ENCODE measurements around the gene LRRC8C.
"Not testable (repeated sequence)": the region's sequence is repeated elsewhere in the genome, so short reads cannot be mapped to it uniquely, and the experiment has no call there.

Gene LRRC8C

GRCh38 chr1:89608319-89608983 is 24.5 kb upstream of the LRRC8C start:
- DNase-seq: no peak

GRCh38 chr1:89608984-89609725 is 23.8 kb upstream of the LRRC8C start:
- DNase-seq: no peak

GRCh38 chr1:89609781-89610456 is 23.0 kb upstream of the LRRC8C start:
- DNase-seq: no peak

- no peak for DNase-seq
Measured at GRCh38 chr1:89610457-89611011, 22.4 kb upstream of the LRRC8C start.

GRCh38 chr1:89611721-89612120 is 21.2 kb upstream of the LRRC8C start:
- no peak for DNase-seq

- no peak for DNase-seq
Measured at GRCh38 chr1:89613928-89614327, 19.0 kb upstream of the LRRC8C start.

GRCh38 chr1:89615676-89616598 is 17.0 kb upstream of the LRRC8C start:
- DNase-seq: no peak

- no peak for DNase-seq
Measured at GRCh38 chr1:89616844-89617627, 15.9 kb upstream of the LRRC8C start.

- no peak for DNase-seq
Measured at GRCh38 chr1:89620664-89621063, 12.3 kb upstream of the LRRC8C start.

- DNase-seq: no peak
Measured at GRCh38 chr1:89622895-89623294, 10.0 kb upstream of the LRRC8C start.

GRCh38 chr1:89624314-89624713 is 8.6 kb upstream of the LRRC8C start:
- DNase-seq: no peak

GRCh38 chr1:89624715-89625323 is 8.1 kb upstream of the LRRC8C start:
- no peak for DNase-seq

GRCh38 chr1:89627596-89627962 is 5.3 kb upstream of the LRRC8C start:
- DNase-seq: no peak

GRCh38 chr1:89629146-89629545 is 3.8 kb upstream of the LRRC8C start:
- DNase-seq: no peak

- DNase-seq: not testable (repeated sequence)
Measured at GRCh38 chr1:89629600-89629999, 3.3 kb upstream of the LRRC8C start.

GRCh38 chr1:89630048-89630447 is 2.9 kb upstream of the LRRC8C start:
- DNase-seq: no peak

GRCh38 chr1:89631816-89632656 is 884 bp upstream of the LRRC8C start:
- no peak for DNase-seq

- DNase-seq: peak; percentile 81
Measured at GRCh38 chr1:89633248-89633799, 404 bp downstream of the LRRC8C start.

- no peak for DNase-seq
Measured at GRCh38 chr1:89633800-89634625, 1.1 kb downstream of the LRRC8C start.

All from islet precursor cell (in vitro differentiated cells).